NCI-H345 treated with DMSO at 0.1 percent for 48 hours (cell line): Measurements from ENCODE around the gene PLAC1.

ENCODE experiments used
- DNase-seq: peaks from one replicate; lab custom pipeline; 2025; ENCODE audit not compliant: unreplicated experiment; lab: John Stamatoyannopoulos, UW

Gene PLAC1

DNA sequence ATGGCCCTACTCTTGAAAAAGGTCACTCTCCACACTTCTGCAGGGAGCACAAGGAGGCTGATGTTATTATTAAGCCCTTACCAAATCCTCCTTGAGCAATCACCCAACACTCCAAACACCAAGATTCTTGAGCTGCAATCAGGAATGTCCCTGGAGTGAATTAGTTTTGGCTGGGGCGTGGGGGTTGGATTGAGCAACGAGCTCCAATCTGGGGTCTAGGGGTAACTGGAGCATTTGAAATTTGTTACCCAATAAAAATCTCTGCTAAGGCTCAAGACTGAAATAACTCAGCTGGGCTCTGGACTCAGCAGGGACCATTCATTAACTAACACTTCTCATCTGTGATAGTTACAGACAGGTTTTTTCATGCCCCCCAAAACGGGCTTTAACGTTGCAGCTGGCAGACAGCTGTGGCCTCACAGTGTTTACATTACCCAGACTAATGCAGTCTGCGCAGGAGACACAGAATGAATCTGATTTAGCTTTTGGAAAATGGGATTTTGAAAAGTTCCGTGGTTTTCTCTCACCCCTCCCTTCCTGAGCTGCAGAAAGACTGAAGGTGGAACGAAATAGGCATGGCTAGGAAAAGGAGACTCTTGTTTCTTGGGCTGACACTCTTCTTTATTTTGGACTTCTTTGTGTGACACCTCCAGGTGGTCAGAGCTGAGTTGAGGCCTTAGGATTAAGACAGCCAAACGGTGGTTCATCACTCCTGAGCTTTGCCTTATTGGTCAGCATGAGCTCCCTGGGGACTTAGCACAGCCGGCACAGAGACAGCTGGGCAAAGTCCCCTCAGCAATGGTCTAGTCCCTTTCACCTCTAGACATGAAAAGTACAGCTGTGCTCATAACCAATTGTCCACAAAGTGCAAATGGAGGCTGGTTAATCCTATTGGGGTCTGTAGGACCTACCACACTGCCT is 26.6 kb downstream of the PLAC1 start:
- DNase-seq: no peak

DNA sequence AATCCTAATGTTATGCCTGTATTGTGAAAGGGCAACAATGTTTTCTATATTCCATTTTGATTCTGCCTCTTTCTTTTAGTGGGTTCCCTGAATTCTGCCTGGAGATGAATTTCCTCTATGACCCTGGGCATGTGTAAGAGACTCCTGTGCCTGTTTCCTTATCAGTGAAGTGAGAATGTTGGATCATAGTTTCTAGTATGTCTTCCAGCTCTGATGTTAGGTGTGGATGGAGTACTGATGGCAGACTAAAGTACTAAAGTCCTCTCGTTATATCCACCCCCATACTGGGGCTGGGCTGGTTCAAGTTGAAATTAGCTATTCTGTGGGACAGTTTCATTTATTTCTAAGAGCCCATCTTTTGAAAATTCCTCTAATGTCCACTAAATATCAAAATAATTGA is 29.6 kb downstream of the PLAC1 start:
- DNase-seq: no peak

DNA sequence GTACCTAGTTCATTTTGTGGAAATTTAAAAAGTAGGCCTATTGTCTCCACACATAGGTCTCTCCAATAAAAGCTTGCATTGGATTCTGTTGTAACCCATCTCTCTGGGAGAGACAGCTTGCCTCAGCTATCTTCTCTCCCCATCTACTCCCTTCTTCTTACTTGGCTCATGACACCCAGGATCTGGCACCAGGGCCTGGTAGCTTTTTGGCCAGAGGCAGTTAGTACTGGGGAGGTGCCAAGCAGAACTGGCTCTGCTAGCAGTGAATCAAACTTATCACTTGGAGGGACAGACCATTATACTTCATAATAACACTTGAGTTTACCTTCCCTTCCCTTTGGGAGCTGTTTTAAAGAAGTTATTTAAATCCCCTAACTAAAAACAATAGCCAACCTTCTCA is 31.8 kb downstream of the PLAC1 start:
- DNase-seq: no peak

DNA sequence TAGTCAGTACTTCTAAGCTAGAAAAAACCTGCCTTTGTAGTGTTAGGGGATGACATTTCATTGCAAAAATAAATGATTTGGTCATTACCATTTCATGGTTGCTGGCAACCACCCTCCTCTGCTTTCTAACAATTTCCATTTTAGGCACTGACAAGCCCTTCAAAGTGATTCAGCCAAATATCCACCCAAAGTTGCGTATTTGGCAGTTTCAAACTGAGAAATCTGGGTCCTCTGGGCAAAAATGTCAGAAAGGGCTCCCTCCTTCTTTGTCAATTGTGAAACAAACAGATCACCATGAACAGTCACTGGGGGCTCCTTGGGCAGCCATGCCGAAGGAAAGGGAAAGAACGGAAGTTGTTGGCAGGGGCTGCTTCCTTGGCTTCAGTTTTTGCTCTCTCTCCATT is 33.0 kb downstream of the PLAC1 start:
- no peak for DNase-seq

DNA sequence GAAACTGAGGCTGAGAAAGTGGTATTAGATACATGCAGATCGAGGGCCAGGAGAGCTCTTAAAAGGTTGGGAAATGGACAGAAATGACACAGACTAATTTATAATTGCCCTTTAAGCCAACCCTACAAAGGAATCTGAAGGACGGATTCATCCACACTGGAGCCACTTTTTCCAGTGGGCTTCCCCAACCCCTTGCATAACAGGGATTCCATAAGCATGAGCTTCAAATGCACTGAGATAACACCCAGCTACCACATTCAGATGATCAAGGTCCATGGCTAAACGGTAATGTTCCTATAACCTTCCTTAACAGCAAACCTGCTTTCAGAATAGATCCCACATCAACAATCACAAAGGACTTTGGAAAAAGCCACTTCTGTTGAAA is 34.2 kb downstream of the PLAC1 start:
- no peak for DNase-seq

DNA sequence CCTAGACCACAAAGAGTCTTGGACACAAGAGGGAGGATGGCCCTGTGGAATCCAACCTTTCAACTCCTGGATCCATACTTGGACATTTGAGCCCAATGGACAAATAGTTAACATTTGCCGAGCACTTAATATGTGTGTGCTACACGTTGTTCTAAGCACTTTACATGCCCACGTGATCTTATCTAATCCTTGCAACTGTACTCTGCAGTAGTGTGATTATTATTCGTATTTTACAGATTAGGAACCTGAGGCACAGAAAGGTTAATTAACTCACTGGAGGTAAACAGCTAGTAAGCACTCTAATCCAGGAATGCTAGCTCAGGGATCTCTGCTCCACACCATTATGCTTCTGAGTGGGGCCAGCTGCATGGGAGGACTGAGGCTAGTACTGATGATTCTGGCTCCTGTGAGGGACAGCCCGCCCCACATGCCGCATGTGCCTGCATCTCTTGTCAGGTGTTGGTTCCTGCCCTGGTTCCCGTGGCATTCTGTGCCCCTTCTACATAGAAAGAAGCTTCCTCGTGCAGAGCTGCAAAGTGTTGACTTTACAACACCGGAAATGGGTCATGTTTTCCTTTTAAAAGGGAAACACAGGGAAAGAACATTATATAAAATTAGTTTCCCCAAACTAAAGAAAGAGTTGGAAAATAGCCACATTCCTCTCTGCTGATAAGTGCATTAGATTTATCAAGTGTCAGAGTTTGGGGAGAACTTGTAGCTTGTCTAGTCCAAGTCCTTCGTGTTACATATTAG is 34.8 kb downstream of the PLAC1 start:
- DNase-seq: no peak

DNA sequence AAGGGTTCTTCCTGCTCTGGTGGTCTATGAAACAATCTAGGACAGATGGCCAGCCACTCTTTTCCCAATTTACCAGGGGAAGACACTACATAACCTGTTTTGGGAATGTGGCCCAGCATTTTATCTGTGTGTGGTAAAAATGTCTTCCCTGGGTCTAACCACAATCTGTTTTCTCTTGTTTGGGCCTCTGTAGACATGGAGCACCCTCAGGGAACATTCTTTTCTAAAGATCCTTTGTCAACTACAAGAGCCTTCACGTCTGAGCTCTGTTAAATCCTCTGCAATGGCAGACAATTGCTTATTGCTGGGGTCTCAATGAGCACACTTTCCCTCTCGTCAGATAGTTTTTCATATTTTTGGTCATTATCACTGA is 35.5 kb downstream of the PLAC1 start:
- DNase-seq: no peak

DNA sequence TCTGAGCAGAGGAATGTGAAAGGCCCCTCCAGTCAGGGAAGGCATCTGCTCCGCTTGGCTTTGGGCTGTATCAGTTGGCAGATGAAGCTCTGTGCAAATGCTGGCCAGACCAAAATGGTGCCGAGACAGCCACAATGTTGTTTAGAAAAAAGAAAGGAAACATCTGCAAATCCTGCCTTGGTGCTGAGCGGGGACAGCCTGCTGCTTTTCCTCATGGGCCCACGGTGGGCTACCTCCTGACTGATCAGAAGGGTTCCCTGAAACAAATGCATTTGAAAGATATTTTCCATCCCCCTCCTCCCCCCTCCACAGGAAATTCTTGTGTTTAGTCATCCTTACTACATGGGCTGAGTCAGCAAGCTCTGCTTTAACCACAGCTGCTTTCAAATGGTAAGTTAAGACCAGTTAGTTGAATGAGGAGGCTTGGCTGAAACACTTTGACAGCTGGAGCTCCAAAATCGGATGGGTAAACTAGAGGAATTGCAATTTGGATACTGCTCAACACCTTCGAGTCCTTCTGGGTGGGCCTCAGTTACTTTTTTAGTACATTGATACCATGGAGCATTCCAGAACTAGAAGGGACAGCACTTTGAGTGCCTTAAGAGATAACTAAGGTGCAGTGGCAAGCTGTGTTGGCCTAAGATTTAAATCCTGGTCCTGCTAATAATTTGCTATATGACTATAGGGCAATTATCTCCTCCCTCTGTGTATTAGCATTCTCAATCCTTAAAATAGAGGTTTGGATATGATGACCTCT is 36.0 kb downstream of the PLAC1 start:
- no peak for DNase-seq

DNA sequence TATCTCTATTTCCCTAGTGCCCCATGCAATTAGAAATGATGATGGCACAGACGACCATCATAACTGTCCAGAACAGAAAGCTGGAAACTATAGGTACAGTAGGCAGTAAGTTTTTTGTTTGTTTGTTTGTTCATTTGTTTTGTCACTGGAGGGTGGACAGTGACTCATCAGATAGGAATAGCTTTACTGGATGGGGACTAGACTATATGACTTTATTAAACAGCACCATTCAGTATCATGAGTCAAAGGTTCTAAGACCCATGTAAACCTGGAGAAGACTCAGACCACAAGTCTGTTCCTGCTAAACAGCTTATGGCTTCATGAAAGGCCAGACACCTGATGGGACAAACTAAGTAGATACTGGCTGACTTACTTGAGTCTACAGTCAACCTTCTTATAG is 38.4 kb downstream of the PLAC1 start:
- no peak for DNase-seq

DNA sequence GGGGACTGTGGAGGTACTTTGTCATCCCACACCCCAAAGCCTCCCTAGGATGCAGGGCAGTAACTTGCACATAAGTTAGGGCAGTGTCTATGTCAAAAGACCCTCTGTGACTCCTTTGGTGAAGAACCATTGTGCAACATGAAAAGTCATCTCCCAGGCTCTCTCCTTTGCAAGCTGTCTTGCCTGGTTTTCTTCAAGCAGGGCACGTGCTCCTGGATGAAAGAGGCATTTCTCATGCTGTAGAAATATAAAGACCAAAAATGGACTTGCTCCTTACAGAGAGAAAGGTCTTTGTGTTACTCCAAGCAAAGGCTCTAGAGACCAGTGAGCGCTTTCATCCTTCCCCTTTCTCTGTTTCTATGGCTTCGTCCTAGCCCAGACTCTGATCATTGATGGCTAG is 44.9 kb downstream of the PLAC1 start:
- no peak for DNase-seq

DNA sequence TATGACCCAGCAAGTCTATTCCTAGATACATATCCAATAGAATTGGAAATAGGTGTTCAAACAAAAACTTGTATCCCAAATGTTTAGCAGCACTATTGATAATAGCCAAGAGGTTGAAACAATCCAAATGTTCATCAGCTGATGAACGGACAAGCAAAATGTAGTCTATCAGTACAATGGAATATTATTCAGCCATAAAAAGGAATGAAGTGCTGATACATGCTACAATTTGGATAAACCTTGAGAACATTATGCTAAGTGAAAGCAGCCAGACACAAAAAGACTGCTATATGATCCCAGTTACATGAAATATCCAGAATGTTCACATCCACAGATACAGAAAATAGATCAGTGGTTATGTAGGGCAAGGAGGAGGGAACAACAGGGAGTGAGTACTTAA is 50.1 kb downstream of the PLAC1 start:
- DNase-seq: no peak

DNA sequence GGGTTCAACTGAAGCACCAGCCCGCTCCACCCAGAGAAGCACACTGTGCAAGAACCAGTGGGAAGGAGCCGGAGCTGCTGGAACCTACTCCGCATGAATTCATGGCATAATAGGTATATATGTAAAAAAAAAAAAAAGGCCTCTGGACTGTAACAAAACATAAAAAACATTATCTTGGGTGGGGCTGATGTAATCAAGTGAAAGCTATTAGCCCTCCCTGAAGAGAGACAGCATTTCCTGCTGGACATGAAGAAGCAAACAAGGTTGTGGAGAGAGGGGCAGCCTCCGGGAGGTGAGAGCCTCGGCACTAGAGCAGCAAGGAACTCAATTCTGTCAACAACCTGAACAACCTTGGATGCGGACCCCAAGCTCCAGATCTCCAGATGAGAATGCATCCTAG is 50.7 kb downstream of the PLAC1 start:
- no peak for DNase-seq

DNA sequence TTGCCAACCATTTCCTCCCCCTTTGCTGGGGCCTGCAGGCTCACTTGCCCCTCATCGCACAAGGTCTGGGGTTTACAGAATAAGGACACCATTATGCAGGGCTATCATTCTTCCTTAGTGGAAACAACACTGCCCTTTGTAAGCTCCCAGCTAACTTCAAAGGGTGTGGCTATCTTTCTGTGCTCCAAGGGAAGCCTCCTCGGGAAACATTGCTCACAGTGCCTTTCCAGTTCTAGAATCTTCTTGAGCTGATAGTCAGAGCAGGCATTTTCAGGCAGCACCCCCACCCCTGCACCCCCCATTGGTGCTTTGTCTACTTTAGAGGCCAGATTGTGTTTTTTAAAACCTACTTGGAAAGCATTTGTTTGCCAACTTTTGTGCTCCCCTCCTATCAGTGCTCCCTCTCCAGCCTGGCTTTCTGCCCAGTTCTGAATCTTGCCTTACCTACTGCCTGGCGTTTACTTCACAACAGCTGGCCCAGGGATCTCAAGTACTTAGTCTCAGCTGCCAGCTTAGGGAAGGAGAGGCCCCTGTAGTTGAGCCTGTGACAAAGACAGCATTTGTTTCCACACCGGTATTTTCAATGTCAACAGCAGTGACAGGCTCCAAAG is 53.5 kb downstream of the PLAC1 start:
- peak; percentile 83 for DNase-seq

DNA sequence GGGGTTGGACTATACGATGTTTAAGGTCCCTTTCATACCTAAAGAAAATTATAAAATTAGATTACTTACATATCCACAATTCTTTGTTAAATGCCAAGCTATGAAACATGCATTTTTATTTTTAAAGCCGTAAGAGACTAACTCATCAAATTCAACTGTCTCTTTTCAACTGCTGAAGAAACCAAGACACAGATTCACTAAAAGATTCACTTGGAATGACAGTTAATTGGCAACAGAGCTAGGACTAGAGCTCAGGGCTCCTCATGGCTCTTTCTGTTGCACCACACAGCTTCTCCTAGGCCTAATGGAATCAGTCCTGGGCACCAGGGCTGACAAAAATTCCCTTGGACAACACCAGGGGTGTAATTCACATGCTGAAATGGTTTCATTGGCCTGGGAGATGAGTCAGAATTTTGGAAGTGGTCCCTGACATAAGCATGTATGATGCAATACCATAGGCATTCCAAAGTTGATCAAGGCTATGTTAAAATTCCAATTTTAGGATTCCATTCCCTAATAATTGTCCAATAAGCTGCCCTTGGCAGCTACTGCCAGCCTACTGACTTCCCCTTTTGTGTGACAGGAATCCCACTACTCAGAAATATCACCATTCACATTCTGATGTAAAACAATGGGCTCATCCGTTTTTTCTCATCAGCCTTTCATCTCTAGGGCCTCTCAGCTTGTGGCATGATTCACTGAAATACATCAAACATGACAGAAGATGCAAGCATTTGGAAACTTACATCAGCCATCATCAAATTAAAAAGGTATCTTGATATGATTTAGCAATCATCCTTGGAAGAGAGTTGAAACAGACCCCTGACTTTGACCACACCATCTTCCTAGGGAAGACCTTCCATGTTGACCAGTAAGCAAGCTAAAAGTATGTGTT is 54.2 kb downstream of the PLAC1 start:
- DNase-seq: no peak

DNA sequence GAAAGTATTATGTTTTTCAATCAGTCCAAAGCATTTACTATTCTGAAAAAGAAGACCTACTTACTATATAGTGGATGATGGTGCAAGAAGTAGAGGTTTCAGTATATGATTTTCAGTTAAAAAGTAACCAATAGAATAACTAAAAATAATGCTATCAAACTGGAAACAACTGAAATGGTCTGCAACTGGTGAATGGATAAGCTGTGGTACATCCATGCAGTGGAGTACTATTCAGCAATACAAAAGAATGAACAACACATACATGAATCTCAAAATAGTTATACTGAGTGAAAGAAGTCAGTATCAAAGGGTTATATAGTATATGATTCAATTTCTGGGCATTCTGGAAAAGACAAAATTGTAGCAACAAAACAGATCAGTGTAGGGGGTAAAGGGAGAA is 55.9 kb downstream of the PLAC1 start:
- DNase-seq: no peak

DNA sequence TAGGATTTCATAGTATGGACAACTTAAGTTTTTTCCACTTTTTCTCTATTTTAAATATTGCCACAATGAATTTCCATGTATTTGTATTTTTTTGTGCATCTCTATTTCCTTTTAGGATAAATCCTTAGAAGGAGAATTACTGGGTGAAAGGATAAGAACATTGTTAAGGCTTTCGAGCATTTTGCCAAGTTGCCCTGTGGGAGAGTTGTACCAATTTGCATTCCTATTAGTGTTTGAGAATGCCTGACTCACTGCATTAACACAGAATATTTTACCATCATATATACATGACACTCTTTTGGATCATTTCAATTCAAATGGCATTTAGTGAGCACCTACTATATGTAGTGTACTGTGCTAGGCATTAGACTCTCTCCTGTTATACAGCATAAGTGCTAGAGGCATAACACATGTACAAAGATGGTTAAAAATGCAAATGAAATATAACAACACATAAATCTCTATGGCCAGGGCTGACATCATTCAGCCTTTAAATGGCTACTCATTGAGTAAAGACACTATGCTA is 57.0 kb downstream of the PLAC1 start:
- no peak for DNase-seq

DNA sequence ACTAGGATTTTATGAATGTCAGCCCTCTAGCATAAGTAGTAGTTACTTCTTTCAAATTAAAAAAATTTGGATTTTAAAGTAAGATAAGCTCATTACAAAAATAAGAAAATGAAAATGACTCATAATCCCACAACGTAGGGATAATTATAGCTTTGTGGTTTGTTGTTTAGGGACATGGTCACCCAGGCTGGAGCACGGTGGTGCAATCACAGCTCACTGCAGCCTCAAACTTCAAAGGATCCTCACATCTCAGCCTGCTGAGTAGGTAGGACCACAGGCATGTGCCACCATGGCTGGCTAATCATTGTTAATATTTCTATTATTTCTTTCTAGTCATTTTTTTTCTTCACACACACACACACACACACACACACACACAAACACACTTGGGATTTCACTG is 57.6 kb downstream of the PLAC1 start:
- no peak for DNase-seq

DNA sequence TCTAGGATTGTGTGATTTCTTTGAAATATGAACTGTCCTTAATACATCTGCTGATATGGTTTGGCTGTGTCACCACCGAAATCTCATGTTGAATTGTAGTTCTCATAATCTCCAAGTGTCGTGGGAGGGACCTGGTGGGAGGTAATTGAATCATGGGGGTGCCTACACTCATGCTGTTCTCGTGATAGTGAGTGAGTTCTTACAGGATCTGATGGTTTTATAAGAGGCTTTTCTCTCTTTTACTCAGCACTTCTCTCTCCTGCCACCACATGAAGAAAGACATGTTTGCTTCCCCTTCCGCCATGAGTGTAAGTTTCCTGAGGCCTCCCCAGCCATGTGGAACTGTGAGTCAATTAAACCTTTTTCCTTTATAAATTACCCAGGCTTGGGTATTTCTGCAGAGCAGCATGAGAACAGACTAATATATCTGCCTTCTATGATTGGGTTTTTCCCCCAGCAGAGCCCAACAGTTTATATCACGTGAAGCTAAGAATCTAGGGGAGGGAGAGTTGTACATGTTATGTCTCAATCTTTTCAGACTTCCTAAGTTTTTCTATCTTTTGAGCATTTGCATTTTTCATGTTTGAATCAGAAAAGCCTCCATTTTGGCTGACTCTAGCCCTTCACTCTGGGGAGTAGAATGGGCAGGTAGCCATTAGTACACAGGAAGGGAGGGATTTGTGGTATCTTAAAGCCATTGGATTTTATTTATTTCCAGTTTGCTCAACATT is 58.9 kb downstream of the PLAC1 start:
- no peak for DNase-seq

DNA sequence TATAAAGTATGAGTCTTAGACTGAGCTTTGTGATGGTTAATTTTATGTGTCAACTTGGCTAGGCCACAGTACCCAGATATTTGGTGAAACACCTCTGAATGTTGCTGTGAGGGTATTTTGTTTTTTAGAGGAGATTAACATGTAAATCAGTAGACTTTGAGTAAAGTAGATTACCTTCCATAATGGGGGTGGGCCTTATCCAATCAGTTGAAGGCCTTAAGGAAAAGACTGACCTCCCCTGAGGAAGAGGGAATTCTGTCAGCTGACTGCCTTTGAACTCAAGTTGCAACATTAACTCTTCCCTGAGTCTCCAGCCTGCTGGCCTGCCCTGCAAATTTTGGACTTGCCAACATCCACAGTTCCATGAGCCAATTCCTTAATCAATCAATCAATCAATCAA is 66.0 kb downstream of the PLAC1 start:
- DNase-seq: no peak
